ENCODE results near the gene PLA2G2F.

Gene PLA2G2F

DNA sequence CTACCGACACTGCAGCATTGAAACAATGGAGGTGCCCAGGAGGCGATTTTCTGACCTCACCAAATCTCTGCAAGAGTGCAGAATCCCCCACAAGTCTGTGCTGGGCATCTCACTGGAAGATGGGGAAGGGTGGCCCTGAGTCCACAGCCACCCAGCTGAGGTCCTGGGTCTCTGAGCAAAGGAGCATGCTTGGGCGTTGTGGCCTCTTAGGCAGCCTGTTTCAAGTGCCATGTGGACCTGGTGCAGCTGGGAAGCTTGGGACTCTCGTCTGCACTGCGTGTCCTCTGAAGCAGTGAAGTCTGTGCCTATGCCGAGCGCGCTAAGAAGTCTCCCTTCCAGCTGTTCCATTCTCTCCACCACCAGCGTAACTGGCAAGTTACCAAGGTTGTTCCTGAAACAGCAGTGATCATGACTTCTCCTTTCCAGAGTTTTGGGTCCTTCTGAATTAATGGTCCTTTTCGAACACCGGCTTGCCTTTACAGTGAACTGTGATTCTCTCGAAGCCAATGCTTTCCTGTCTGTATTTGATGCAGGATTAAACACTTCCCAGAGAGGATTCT is 52.2 kb downstream of the PLA2G2F start:
- no peak for DNase-seq (ENCODE audit: low spot score)

GRCh38 chr1:20192364-20192763 is 53.2 kb downstream of the PLA2G2F start:
- DNase-seq (ENCODE audit: low spot score), result no peak

DNA sequence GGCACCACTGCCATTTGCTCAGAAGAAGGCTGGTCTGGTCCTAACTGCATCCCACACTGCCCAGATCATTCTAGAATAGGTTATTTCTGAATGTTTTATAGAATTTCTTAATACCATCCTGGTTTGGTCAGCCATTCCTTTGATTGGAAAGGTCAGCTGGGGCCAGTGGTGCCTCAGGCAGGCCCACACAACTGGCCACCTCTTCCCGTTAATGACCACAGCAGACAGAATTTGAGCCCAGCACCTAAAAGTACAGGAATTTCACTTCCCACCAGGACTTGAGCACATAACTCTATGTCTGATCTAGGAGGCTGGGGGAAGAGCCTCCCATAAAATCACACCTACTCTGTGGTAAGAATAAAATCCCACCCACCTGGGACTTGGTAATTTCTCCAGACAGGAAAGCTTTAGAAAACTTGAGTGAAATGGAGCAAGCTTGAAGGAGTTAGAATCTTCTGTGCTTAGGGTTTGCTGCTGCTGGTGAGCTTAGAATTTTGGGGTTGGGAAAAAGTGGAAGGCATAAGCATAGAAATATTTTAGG is 53.8 kb downstream of the PLA2G2F start:
- DNase-seq (ENCODE audit: low spot score), result no peak

DNA sequence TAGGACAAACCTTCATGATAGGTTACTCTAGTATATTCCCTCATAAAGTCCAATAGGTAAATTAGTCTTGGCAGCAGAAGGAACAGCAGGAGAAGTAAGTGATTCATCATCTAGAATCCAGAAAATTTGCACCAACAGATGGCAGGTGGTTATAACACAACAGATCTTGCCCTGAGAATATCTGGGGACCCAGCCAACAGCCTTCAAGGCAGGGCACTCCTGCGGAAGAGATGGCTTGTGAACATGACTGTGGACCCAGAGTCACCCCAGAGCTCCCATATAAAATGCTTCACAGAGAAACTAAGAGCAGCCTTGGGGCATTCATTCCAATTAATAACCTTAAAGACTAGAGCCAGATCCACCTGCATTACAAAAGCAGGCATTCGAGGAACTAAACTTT is 55.1 kb downstream of the PLA2G2F start:
- DNase-seq (ENCODE audit: low spot score), result no peak

GRCh38 chr1:20194757-20195461 is 55.8 kb downstream of the PLA2G2F start:
- peak; percentile 53 for DNase-seq (ENCODE audit: low spot score)

DNA sequence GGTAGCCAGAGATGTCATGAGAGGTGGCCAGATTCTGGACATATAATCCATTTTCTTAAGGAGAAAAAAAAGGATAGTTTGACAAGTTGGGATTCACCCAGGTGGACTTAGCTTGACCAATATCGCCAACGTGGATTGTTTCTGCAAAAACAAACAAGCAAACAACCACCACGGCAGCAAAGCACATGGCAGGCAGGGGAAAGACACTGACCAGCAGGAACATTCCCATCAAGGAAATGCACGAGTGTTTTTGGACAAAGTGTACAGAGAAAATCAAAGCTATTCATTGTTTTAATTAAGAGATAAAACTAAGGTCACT is 56.3 kb downstream of the PLA2G2F start:
- DNase-seq (ENCODE audit: low spot score), result no peak

GRCh38 chr1:20197329-20197791 is 58.2 kb downstream of the PLA2G2F start:
- DNase-seq (ENCODE audit: low spot score), result no peak

GRCh38 chr1:20198296-20198695 is 59.2 kb downstream of the PLA2G2F start:
- no peak for DNase-seq (ENCODE audit: low spot score)

DNA sequence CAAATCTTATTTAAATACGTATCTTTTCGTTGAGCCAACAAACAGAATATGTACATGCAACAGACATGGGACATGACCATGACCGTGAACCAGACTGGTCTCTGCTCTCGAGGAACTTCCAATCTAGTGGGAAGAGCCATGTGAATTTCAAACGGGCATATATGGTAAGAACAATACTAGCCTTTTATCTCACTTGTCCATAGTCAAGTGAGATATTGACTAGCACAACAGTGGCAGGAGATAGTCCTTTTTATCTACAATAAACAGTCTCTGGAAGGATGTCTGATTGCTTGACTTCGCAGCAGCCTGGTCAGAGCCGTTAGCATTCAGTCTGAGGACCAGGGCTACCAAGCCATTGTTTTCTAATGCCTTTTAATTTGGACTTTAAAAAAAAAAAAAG is 59.8 kb downstream of the PLA2G2F start:
- no peak for DNase-seq (ENCODE audit: low spot score)

- no peak for DNase-seq (ENCODE audit: low spot score)
Observed at GRCh38 chr1:20199403-20199802, 60.3 kb downstream of the PLA2G2F start.

DNA sequence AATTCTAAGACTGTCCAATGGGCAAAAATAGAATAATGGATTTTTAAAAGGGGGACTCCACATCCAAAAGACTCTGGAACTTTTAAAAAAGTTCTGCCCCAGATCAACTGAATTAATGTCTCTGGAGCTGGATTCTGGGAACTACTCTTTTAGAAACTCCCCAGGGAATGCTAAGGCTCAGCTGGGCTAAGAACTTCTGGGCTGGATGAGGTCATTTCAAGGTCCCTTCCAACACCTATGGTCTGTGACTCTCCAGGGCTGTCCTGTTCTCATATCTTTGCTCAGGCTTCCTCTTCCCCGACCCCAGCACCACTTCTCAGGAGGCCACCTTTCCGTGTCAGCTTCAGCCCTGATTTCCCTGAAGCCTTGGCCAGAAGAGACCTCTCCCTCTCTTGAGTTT is 60.7 kb downstream of the PLA2G2F start:
- DNase-seq (ENCODE audit: low spot score), result no peak

Measured in HuH-7.5 (cell line).